GM12864 (cell line): ENCODE results near the gene CKS1B.
A peak's percentile ranks its signal among the peaks of the same experiment; 100 is the strongest.

Experiments used
- DNase-seq: peaks from one replicate; pipeline ENCODE4 v3.0.0-alpha.2; 2011; ENCODE audit warnings: low read depth
- H3K4me3 ChIP-seq: 2 replicates; pipeline ENCODE4 v1.5.1; 2011; ENCODE audit warnings: mild to moderate bottlenecking, low read depth, low read length, control low read depth
- TF ChIP-seq, protein P1 (sequence below): IDR thresholded peaks from 2 replicates; pipeline ENCODE4 v1.5.1; 2011; ENCODE audit warnings: low read depth, mild to moderate bottlenecking, moderate library complexity, low read length, control low read depth, inconsistent platforms; ENCODE audit errors: missing control alignments

CKS1B gene

DNA sequence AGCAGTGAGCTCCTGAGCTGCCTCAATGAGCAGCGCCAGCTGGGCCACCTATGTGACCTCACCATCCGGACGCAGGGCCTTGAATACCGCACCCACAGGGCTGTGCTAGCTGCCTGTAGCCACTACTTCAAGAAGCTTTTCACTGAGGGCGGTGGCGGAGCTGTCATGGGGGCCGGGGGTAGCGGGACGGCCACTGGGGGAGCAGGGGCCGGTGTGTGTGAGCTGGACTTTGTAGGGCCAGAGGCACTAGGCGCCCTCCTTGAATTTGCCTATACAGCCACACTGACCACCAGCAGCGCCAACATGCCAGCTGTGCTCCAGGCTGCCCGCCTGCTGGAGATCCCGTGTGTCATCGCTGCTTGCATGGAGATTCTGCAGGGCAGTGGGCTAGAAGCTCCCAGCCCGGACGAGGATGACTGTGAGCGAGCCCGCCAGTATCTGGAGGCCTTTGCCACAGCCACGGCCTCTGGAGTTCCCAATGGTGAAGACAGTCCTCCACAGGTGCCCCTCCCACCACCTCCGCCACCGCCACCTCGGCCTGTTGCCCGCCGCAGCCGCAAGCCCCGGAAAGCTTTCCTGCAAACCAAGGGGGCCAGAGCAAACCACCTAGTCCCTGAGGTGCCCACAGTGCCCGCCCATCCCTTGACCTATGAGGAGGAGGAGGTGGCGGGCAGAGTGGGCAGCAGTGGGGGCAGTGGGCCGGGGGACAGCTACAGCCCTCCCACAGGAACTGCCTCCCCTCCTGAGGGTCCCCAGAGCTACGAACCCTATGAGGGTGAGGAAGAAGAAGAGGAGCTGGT is 40.4 kb downstream of the CKS1B start:
- no peak overlapping the region for H3K4me3 ChIP-seq
- TF ChIP-seq, protein P1, sequence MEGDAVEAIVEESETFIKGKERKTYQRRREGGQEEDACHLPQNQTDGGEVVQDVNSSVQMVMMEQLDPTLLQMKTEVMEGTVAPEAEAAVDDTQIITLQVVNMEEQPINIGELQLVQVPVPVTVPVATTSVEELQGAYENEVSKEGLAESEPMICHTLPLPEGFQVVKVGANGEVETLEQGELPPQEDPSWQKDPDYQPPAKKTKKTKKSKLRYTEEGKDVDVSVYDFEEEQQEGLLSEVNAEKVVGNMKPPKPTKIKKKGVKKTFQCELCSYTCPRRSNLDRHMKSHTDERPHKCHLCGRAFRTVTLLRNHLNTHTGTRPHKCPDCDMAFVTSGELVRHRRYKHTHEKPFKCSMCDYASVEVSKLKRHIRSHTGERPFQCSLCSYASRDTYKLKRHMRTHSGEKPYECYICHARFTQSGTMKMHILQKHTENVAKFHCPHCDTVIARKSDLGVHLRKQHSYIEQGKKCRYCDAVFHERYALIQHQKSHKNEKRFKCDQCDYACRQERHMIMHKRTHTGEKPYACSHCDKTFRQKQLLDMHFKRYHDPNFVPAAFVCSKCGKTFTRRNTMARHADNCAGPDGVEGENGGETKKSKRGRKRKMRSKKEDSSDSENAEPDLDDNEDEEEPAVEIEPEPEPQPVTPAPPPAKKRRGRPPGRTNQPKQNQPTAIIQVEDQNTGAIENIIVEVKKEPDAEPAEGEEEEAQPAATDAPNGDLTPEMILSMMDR, result no peak
- no peak for DNase-seq

DNA sequence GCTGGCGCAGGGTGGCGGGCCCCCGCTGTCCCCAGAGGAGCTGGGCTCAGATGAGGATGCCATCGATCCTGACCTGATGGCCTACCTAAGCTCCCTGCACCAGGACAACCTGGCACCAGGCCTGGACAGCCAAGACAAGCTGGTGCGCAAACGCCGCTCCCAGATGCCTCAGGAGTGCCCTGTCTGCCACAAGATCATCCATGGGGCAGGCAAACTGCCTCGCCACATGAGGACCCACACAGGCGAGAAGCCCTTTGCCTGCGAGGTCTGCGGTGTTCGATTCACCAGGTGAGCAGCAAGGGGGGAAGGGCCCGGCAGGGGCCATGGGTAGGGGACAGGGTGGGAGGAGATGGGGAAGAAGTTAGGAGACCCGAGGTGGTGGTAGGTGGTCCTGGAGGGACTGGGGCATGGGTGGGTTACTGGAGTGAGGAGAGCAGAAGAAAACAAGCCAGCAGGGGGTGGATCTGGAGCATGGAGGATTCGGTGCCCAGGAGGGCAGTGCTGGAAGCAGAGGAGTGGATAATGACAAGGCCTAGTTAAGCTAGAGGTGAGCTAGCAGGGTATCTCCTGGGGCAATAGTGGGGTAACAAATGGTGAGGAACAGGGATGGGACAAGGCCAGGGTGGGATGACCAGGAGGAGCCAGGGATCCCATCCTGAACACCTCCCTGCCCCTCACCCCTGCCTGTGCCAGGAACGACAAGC is 41.2 kb downstream of the CKS1B start:
- no peak overlapping the region for H3K4me3 ChIP-seq
- no peak for DNase-seq
- TF ChIP-seq, protein P1, result no peak

DNA sequence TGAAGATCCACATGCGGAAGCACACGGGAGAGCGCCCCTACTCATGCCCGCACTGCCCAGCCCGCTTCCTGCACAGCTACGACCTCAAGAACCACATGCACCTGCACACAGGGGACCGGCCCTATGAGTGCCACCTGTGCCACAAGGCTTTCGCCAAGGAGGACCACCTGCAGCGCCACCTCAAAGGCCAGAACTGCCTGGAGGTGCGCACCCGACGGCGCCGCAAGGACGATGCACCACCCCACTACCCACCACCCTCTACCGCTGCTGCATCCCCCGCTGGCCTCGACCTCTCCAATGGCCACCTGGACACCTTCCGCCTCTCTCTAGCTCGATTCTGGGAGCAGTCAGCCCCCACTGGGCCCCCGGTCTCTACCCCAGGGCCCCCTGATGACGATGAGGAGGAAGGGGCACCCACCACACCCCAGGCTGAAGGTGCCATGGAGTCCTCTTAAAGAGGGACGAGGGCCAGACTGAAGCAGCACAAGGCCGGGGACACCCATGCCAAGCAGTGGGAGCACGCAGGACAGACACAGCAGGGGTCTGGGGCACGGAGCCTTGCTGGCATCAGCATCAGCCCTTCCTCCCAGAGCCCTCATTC is 41.9 kb downstream of the CKS1B start:
- no peak overlapping the region for H3K4me3 ChIP-seq
- TF ChIP-seq, protein P1, result no peak
- DNase-seq, result no peak

DNA sequence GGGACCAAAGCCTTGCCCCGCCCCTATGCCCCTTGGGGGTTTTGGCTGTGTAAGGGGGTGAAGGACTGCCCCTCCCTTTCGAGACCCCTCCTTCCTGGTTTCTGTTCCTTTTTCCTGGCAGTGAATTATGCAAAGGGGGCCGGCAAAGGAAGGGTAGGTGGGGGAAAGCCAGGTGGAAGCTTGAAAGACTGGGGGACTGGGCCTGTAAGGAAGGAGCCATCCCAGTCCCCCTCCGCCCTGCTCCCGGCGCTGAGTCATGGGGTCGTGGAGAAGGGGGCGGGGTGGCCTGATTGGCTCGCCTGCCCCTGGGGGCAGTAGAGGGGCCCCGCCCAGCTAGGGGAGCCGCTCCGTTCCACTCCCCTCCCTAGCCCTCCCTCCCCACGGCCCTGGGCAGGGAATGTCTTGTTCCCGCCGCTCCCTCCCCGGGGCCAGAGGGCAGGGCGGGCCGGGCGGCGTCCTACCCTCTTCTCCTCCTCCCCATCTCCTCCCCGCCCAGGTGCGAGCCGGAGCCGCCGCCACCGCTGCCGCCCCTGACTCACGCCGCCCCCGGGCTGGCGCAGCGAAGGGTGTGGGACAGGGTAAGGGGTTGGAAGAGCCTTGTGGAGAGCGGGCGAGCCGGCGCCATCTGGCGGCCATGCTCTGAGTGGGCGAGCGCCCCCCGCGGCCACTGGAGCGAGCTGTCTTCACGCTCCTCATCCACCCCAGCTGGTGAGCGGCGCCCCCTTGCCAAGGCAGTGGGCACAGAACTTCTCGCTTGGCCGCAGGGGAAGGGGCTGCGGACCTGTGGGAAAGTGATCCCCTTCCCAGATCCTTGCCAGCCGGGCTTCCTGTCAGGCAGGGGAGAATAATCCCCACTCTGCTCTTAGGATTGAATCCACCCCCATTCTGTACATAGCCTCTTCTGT is 42.8 kb downstream of the CKS1B start:
- no peak for DNase-seq
- TF ChIP-seq, protein P1, result peak; percentile 100
- peak overlapping the region; percentile 46 for H3K4me3 ChIP-seq

DNA sequence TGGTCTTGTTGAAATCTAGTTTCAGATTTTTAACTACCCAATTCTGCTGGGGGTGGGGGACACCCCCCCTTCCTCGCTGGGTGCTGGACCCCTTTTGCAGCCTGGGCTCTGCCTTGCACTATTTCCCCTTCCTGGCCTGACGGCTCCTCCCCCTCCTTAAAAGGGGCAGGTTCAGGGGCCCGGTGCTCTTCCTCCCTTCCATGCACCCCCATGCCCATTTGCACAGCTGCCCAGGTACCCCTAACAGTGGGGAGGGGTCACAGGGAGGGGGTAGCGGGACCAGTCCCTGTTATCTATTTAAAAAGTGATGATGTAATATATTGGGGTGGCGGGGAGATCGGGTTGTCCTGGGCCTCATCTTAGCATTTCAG is 43.5 kb downstream of the CKS1B start:
- TF ChIP-seq, protein P1, result no peak
- DNase-seq, result no peak
- peak overlapping the region; percentile 46 for H3K4me3 ChIP-seq

DNA sequence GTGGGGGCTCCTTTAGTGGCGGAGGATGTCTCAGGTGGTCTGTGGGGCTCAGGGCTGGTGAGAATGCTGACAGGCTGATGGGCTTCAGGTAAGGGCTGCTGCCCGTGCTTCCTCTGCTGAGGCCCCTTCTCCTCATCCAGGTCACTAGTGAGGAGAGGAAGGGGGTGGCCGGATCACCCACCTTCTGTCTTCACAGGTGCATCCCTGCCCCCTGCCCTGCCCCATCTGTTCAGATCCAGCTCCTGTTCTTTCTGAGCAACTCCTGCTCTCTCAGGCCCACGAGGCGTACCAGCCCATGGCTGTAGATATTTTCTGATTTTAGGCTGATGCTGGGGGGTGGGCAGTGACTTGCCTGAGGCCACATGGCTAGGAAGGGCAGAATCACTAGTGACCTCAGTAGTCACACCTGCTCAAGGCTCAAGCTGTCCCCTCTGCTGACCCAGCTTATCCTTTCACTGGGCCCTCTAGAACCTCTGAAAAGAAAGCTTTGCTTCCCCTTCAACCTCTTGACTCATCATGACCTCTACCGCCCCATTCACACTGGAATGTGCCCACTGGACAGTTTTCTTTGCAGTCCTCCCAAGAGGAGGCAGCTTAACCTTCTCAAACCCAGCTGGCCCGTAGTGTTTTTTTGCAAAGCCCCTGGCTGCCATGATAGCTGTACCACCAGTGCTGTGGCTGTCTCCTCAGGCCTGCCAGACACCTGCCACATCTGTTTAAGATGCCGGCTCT is 44.3 kb downstream of the CKS1B start:
- no peak overlapping the region for H3K4me3 ChIP-seq
- TF ChIP-seq, protein P1, result no peak
- DNase-seq, result no peak
